Measurements from ENCODE around the gene CCDC40.

DNA sequence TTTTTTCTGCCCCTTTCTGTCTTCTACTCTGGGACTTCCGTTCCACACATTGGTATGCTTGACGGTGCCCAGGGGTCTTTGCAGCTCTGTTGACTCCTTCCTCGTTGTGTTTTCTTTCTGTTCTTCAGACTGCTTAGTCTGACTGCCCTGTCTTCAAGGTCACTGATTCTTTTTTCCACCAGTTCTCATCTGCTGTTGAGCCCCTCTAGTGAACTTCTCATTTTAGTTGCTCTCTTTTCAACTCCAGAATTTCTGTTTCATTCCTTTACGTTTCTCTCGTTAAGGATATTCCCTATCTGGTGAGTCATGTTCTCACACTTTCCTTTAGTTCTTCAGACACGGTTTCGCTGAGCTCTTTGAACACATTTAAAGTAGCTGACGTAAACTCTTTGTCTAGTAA, 78.7 kb downstream of the CCDC40 start:
- TF ChIP-seq CTCF (IDR thresholded peaks at IDR 0.05) (no peak), EZH2 (IDR thresholded peaks at IDR 0.05; ENCODE audit: borderline replicate concordance, insufficient read depth, low read depth, low read length, poor library complexity, severe bottlenecking) (no peak)

All from B cell (primary cell).